NCI-H2227 treated with DMSO at 0.1 percent for 48 hours (cell line): Measurements from ENCODE around the gene PCYOX1L.

ENCODE experiments used
- DNase-seq: peaks from one replicate; lab custom pipeline; 2025; lab: John Stamatoyannopoulos, UW

Gene PCYOX1L

GRCh38 chr5:149337736-149338135, 20.1 kb upstream of the PCYOX1L start:
- no peak for DNase-seq

GRCh38 chr5:149338364-149338763, 19.5 kb upstream of the PCYOX1L start:
- no peak for DNase-seq

GRCh38 chr5:149340920-149341319, 16.9 kb upstream of the PCYOX1L start:
- DNase-seq: no peak

GRCh38 chr5:149341876-149342275, 16.0 kb upstream of the PCYOX1L start:
- DNase-seq: no peak

- DNase-seq: no peak
These were observed 13.7 kb upstream of the PCYOX1L start for GRCh38 chr5:149344151-149344550.

- peak; percentile 88 for DNase-seq
These were observed 12.5 kb upstream of the PCYOX1L start, which contains the start of gene GRPEL2 for GRCh38 chr5:149345147-149345891. GRPEL2 (plus strand) TSS chr5:149345499; CDS start chr5:149345540, 41 bp downstream.

GRCh38 chr5:149345892-149346222, 12.0 kb upstream of the PCYOX1L start:
- DNase-seq: no peak

GRCh38 chr5:149348518-149348917, 9.3 kb upstream of the PCYOX1L start:
- no peak for DNase-seq

GRCh38 chr5:149349382-149349781, 8.5 kb upstream of the PCYOX1L start:
- DNase-seq: no peak

GRCh38 chr5:149352169-149352568, 5.7 kb upstream of the PCYOX1L start:
- DNase-seq: no peak

- no peak for DNase-seq
These were observed 3.9 kb upstream of the PCYOX1L start for GRCh38 chr5:149353911-149354310.

GRCh38 chr5:149355688-149356087, 2.2 kb upstream of the PCYOX1L start:
- no peak for DNase-seq

- no peak for DNase-seq
These were observed 1.5 kb upstream of the PCYOX1L start for GRCh38 chr5:149356391-149356790.

GRCh38 chr5:149358294-149358651, 427 bp downstream of the PCYOX1L start:
- no peak for DNase-seq

- DNase-seq: no peak
These were observed 1.1 kb downstream of the PCYOX1L start for GRCh38 chr5:149358868-149359495.

- no peak for DNase-seq
These were observed 2.4 kb downstream of the PCYOX1L start for GRCh38 chr5:149360272-149360671.

- DNase-seq: no peak
These were observed 4.7 kb downstream of the PCYOX1L start for GRCh38 chr5:149362541-149362940.

- DNase-seq: no peak
These were observed 5.5 kb downstream of the PCYOX1L start for GRCh38 chr5:149363358-149363757.

GRCh38 chr5:149363936-149364335, 6.1 kb downstream of the PCYOX1L start:
- DNase-seq: no peak

- DNase-seq: no peak
These were observed 6.9 kb downstream of the PCYOX1L start for GRCh38 chr5:149364719-149365118.

GRCh38 chr5:149365418-149365817, 7.6 kb downstream of the PCYOX1L start:
- DNase-seq: no peak

GRCh38 chr5:149366169-149366729, 8.4 kb downstream of the PCYOX1L start:
- no peak for DNase-seq

GRCh38 chr5:149367249-149367971, 9.6 kb downstream of the PCYOX1L start:
- DNase-seq: peak; percentile 37
